IPS-15b (cell line): ENCODE data around the gene MCM10.
"Not testable (repeated sequence)": the region's sequence is repeated elsewhere in the genome, so short reads cannot be mapped to it uniquely, and the experiment has no call there.

Experiments
- H3K27me3 ChIP-seq: one replicate; pipeline ENCODE4 v1.6.1; 2013; ENCODE audit warnings: low read length; ENCODE audit not compliant: control insufficient read depth, insufficient read depth
- H3K36me3 ChIP-seq: one replicate; pipeline ENCODE4 v1.6.1; 2013; ENCODE audit warnings: low read length; ENCODE audit not compliant: control insufficient read depth, insufficient read depth
- H3K4me1 ChIP-seq: one replicate; pipeline ENCODE4 v1.6.1; 2013; ENCODE audit warnings: mild to moderate bottlenecking, low read length; ENCODE audit not compliant: control insufficient read depth, insufficient read depth
- H3K4me3 ChIP-seq: one replicate; pipeline ENCODE4 v1.5.1; 2013; ENCODE audit warnings: low read depth, low read length
- H3K9ac ChIP-seq: one replicate; pipeline ENCODE4 v1.6.1; 2013; ENCODE audit warnings: low read depth, mild to moderate bottlenecking, low read length
- H3K9me3 ChIP-seq: one replicate; pipeline ENCODE4 v1.6.1; 2013; ENCODE audit warnings: mild to moderate bottlenecking, low read length; ENCODE audit not compliant: control insufficient read depth, insufficient read depth

Gene MCM10

DNA sequence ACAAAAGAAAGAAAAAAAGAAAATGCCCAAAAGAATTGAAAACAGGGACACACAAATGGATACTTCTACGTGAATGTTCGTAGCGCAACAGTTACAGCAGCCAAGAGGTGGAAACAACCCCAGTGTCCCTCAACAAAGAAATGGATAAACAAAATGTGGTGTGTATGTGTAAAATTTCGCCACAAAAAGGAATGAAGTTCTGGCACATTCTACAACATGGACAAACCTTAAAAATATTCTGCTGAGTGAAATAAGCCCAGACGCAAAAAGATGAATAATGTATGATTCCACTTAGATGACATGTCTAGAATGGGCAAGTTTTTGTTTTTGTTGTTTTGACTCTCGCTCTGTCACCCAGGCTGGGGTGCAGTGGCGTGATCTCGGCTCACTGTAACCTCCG is 61.9 kb downstream of the MCM10 start:
- Histone ChIP-seq H3K27me3 (no peaks in the 10 kb centered on the region), H3K4me3 (no peak overlapping the region), H3K4me1 (peaks cover 4% of the 10 kb centered on the region), H3K9ac (no peak overlapping the region), H3K36me3 (no peaks in the 10 kb centered on the region), H3K9me3 (no peaks in the 10 kb centered on the region)

DNA sequence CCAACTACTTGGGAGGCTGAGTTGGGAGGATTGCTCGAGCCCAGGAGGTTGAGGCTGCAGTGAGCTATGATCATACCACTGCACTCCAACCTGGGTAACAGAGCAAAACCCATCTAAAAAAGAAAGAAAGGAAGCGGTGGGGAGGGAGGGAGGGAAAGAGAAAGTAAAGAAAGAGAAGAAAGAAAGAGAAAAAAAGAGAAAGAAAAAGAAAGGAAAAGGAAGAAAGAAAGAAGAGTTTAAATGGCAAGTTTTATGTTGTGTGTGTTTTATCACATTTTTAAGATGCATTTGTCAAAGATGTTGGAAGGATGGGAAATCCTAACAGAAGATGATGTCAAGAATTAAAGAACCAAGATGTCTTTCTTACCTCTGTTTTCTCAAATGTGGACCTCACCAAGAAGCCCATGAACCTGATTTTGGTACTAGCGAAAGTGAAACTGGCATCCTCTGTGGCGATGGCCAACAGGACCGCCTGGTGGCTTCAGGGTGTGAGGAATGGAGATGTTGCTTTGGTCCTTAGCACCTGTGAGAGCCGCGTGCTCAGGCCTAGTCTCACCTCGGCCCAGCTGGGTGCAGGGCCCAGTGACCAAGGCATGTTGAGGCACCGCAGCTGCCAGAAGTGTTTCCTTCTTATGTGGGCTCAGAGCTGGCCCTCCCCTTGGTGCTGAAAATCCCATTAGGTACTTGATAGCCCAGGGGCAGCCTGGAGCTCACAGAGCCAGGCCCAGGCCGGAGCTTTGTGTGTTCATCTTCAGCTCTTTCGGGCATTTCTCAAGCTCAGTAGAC is 63.0 kb downstream of the MCM10 start:
- Histone ChIP-seq H3K9me3 (no peaks in the 10 kb centered on the region), H3K4me3 (no peak overlapping the region), H3K4me1 (peaks cover 4% of the 10 kb centered on the region), H3K36me3 (no peaks in the 10 kb centered on the region), H3K27me3 (no peaks in the 10 kb centered on the region), H3K9ac (no peak overlapping the region)

DNA sequence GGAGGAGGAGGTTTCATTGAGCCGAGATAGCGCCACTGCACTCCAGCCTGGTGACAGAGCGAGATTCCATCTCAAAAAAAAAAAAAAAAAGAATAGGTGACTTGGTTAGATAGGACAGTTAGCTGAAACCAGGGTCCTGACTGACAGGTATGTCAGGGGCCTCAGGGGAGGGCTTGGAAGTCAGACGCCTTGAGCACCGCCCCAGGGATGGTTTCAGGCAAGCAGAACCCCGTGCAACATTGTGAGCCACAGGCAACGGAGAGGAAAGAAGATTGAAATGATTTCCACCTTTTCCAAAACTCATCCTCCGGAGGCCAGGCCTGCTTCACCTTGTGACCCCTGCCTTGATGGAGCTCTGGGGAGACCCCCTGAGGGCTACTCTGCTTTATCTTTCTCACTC is 64.2 kb downstream of the MCM10 start:
- Histone ChIP-seq H3K36me3 (no peaks in the 10 kb centered on the region), H3K27me3 (no peaks in the 10 kb centered on the region), H3K9ac (no peak overlapping the region), H3K9me3 (no peaks in the 10 kb centered on the region), H3K4me1 (no peaks in the 10 kb centered on the region), H3K4me3 (no peak overlapping the region)

DNA sequence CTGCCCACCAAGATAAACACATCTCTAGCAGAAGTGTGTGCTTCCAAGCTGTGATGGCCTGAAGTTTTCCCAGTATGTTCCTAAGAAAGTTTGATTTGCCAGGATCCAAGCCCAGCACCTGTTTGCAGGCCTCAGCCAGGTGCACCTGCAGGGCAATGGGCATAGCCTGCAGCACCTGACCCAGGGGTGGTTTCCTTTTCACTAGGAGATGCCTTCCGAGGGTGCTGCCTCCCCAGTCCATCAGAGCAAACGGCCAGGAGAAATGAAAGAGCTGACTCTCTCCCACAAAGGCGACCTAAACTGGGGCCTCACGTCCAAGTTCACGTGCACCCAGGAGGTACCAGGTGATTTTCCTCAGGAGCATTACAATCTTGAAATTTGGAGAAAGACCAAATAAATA is 65.7 kb downstream of the MCM10 start:
- no peaks in the 10 kb centered on the region for H3K9me3 ChIP-seq
- H3K4me1 ChIP-seq: no peaks in the 10 kb centered on the region
- no peaks in the 10 kb centered on the region for H3K27me3 ChIP-seq
- H3K4me3 ChIP-seq: no peak overlapping the region
- no peaks in the 10 kb centered on the region for H3K36me3 ChIP-seq
- H3K9ac ChIP-seq: no peak overlapping the region

DNA sequence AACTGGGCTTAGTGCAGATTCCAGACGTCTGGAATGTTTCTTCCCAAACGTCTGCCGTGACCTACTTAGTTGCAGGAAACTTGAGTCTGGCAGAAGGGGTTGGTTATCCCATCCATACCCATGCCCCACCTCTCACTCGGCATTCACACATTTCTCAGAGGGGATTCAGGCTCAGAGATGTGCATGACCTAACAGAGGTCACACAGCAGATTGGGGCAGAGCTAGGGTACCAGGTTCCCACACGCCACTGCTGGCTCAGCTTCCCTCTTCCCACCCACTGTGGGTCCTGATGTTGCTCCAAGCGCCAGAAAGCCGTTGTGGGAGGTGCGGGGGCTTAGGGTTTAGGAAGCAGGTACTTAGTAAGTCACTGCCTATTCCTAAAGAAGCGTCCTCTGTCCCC is 69.8 kb downstream of the MCM10 start:
- H3K9me3 ChIP-seq: no peaks in the 10 kb centered on the region
- H3K4me3 ChIP-seq: no peak overlapping the region
- H3K36me3 ChIP-seq: no peaks in the 10 kb centered on the region
- peaks cover 8% of the 10 kb centered on the region for H3K4me1 ChIP-seq
- H3K9ac ChIP-seq: no peak overlapping the region
- H3K27me3 ChIP-seq: no peaks in the 10 kb centered on the region

DNA sequence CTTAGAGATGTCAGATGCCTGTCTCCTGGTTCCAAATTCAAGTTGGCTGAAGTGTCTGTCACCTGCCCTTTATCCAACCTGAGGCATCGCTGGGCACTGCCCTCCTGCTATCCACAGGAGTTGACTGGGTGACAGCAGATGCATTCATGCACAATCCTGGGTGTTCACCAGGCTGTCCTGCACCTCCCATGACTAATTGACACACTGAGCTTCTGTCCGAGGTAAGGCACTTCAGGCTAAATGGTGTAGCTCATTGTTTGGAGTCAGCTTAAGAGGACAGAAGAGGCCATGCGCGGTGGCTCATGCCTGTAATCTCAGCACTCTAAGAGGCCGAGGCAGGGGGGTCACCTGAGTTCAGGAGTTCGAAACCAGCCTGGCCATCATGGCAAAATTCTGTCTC is 70.5 kb downstream of the MCM10 start:
- Histone ChIP-seq H3K36me3 (no peaks in the 10 kb centered on the region), H3K9me3 (no peaks in the 10 kb centered on the region), H3K27me3 (no peaks in the 10 kb centered on the region), H3K9ac (no peak overlapping the region), H3K4me3 (no peak overlapping the region), H3K4me1 (peaks cover 8% of the 10 kb centered on the region)

DNA sequence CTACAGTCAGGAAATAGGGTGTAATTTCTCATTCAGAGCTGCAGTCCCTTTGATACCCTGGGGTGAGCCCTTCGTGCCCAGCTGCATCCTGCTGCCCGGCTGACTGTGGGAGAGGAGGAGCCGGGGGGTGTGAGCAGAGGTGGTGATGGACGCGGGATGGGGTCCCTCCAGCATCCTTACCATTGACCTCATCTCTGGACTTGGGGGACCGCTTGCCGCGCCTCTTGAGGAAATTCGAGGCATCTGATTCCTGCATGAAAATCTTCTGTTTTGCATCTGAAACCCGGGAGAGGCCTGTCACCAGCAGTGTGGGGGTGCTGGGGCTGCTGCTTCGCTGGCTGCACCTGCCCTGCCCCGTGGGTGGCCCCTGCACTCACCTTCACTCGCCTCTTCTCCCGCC is 72.0 kb downstream of the MCM10 start:
- H3K9ac ChIP-seq: no peak overlapping the region
- no peaks in the 10 kb centered on the region for H3K27me3 ChIP-seq
- H3K4me1 ChIP-seq: peaks cover 8% of the 10 kb centered on the region
- H3K9me3 ChIP-seq: no peaks in the 10 kb centered on the region
- no peak overlapping the region for H3K4me3 ChIP-seq
- no peaks in the 10 kb centered on the region for H3K36me3 ChIP-seq

DNA sequence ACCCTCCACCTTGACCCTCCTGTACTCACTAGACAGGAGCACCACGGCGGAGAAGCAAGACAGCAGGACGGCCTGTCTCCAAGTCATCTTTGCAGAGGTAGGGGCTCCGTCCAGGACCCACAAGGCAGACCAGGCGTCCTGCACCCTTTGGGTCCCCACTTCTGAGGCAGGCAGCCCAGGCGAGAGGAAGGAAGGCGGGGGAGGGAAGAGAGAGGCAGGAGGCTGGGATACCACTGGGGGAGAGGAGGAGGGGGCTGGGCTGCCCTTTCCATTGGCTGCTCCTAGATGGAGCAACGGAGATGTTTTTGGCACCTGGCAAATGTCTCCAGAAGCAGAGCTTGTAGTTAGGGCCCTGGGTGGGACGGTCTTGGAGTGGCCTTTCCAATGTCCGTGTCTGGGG is 72.8 kb downstream of the MCM10 start, which contains the start of gene UCMA:
UCMA (minus strand) TSS at position 203 of the 400 bp plus-strand sequence; CDS start at position 87, 116 bp downstream.
- H3K9me3 ChIP-seq: no peaks in the 10 kb centered on the region
- H3K27me3 ChIP-seq: no peaks in the 10 kb centered on the region
- H3K9ac ChIP-seq: no peak within 1 kb of the TSS
- H3K4me1 ChIP-seq: peaks cover 8% of the 10 kb centered on the region
- no peak within 1 kb of the TSS for H3K4me3 ChIP-seq
- H3K36me3 ChIP-seq: no peaks in the 10 kb centered on the region

DNA sequence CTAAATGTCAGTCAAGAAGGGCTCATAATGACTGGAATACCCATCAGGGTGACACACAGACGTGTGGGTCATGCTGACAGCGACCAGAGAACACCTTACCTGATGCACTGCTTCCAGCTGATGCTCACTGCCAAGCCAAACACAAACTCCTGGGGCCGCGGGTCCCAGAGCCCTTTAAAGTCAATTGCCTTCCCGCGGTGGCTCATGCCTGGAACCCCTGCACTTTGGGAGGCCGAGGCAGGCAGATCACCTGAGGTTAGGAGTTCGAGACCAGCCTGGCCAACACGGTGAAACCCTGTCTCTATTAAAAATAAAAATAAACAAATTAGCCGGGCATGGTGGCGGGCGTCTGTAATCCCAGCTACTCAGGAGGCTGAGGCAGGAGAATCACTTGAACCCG is 73.4 kb downstream of the MCM10 start:
- H3K27me3 ChIP-seq: not testable (repeated sequence)

DNA sequence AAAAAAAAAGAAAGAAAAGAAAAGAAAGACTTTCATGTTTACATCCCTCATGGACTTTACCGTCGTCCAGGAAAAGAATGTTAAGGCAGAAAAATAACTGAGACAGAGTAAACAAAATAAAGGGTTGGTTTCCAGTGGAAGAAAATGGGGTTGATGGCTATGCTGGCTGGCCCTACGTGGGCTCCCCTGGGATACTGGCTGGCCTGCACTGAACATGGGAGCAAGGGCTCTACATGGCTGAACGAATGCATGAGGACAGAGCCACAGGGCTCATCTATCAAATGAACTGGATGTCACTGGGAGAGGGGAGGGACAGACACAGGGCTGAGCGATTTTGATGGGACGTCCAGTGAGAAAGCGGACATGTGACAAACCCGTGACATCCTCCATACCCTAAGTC is 75.3 kb downstream of the MCM10 start:
- no peaks in the 10 kb centered on the region for H3K27me3 ChIP-seq
- H3K4me1 ChIP-seq: peaks cover 8% of the 10 kb centered on the region
- no peaks in the 10 kb centered on the region for H3K36me3 ChIP-seq
- no peaks in the 10 kb centered on the region for H3K9me3 ChIP-seq
- no peak overlapping the region for H3K9ac ChIP-seq
- H3K4me3 ChIP-seq: no peak overlapping the region

More for the DNA sequence above, 73.4 kb downstream of the MCM10 start:
- not testable (repeated sequence) for H3K36me3 ChIP-seq, H3K4me3 ChIP-seq, H3K9me3 ChIP-seq, H3K9ac ChIP-seq, H3K4me1 ChIP-seq

DNA sequence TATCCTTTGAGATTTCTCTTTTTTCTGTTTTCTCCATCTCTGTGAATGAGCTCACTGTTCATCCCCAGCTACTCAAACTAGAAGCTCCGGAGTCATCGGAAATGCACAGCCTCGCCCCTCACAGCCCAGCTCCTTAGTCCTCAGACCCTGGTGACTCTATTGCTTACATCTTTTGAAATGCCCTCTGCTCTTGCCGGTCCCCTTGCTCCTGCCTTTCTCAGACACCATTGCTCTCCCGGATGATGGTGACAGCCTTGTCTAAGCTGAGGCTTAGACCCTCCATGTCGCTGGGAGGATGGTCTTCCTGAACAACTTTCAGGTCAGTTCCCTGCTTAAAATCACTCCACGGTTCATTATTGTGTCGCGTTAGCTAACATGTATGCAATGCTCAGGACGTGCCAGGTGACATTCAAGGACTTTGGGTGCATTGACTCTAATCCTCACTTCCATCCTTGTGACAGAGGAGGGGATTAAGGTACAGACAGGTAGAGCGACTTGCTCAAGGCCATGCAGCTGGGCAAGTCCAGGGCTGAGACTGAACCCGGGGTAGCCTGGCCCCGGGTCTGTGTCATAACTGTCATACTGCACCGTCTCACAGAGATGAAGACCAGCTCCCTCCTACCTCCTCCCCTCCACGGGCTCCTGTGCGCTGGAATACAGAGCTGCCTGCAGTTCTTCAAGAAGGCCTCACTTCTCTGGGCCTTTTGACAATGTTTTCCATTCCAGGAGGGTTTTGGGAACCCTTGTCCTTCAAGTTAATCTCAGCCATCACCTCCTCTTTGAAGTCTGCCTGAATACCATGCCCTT is 77.1 kb downstream of the MCM10 start:
- peaks cover 8% of the 10 kb centered on the region for H3K4me1 ChIP-seq
- no peaks in the 10 kb centered on the region for H3K27me3 ChIP-seq
- no peaks in the 10 kb centered on the region for H3K9me3 ChIP-seq
- no peaks in the 10 kb centered on the region for H3K36me3 ChIP-seq
- H3K9ac ChIP-seq: no peak overlapping the region
- H3K4me3 ChIP-seq: no peak overlapping the region

DNA sequence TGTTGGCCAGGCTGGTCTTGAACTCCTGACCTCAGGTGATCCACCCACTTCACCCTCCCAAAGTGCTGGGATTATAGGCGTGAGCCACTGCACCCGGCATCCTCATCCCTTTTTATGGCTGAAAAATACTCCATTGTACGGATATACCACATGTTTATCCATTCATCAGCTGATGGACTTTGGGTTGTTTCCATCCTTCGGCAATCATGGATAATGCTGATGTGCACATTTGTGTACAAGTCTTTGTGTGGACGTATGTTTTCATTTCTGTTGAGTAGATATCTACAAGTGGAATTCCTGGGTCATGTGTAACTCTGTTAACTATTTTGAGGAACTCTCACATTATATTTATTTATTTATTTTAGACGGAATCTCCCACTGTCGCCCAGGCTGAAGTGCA is 78.6 kb downstream of the MCM10 start:
- Histone ChIP-seq H3K36me3 (no peaks in the 10 kb centered on the region), H3K4me3 (no peak overlapping the region), H3K9me3 (no peaks in the 10 kb centered on the region), H3K4me1 (no peaks in the 10 kb centered on the region), H3K27me3 (no peaks in the 10 kb centered on the region), H3K9ac (no peak overlapping the region)
